ENCODE data around the gene LDLRAD3. TPM values are rescaled to one million over a fixed set of nuclear protein-coding genes. Genes with fewer than 3 reads are reported as not detected.
A peak's percentile ranks its signal among the peaks of the same experiment; 100 is the strongest.

LDLRAD3 gene
- total RNA-seq, 1 experiment from 2014 or later: 19.0 TPM

DNA sequence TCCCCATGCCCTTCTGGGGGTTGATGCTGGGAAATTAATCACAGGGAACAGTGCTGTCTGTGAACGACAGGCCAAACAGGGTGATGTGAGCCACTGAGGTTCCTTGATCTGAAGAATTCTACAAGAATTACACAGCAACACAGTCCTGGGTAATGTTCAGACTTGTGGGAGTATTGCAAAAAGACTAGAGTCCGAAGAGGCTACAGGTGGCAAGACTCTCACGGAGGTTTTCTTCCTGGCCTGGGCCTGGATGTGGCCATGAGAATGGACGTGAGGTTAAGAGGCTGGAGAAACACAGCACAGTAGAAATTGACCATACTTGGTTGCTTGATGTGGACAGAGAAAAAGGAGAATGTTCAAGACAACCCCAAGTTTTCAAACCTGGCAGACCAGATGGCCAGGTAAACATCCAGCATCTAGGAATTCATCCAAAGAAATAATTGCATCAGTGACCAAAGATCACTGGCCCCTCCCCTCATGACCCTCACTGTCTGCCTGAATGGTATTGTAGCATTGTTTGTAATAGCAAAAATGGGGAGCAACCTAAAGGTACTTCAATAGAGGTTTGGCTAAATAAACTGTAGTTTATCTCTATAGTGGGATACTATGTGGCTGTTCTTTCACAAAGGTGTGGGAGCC lies 274.5 kb downstream of the LDLRAD3 start:
- Histone ChIP-seq H3K4me3 (replicated peaks in 1 of 2; ENCODE audit: low read depth in 1 of 2, low read length in 2 of 2) (no peak overlapping the region), H3K36me3 (ENCODE audit: control insufficient read depth in 1 of 2, insufficient read depth in 2 of 2, low read length in 2 of 2) (no peaks in the 10 kb centered on the region), H3K9me2 (ENCODE audit: insufficient read depth) (no peaks in the 10 kb centered on the region), H4K20me1 (ENCODE audit: insufficient read depth) (no peaks in the 10 kb centered on the region), H3K27ac (ENCODE audit: low read depth, low read length) (no peak overlapping the region), H3K27me3 (ENCODE audit: insufficient read depth, low read length) (no peaks in the 10 kb centered on the region), H3K9me3 (ENCODE audit: control insufficient read depth in 1 of 2, insufficient read depth in 1 of 2, low read depth in 1 of 2, low read length in 2 of 2) (peaks cover 0 to 4% of the 10 kb centered on the region in 2 experiments; a peak in 1 of 4 replicates), H3K4me2 (ENCODE audit: low read length) (no peak overlapping the region), H2AFZ (ENCODE audit: low read depth, low read length, poor library complexity, severe bottlenecking) (no peak overlapping the region), H3K4me1 (ENCODE audit: control insufficient read depth in 1 of 2, insufficient read depth in 2 of 2, low read length in 2 of 2) (peaks cover 7 to 17% of the 10 kb centered on the region in 2 experiments; a peak in 3 of 4 replicates), H3K9ac (ENCODE audit: low read length) (no peak overlapping the region), H3K79me2 (ENCODE audit: insufficient read depth, low read length) (no peaks in the 10 kb centered on the region)
- ChIA-PET RAD21 (ENCODE audit: low non-redundant PET in 1 of 2, low total read pairs in 2 of 2, uncharacterized antibody in 2 of 2, unreplicated experiment in 2 of 2) (no interaction called here), POLR2A (no interaction called here), CTCF (no interaction called here)
- intact Hi-C loops (cut with micrococcal nuclease): no loop called here
- TF ChIP-seq CBX3 (IDR thresholded peaks at IDR 0.05; ENCODE audit: low read depth): no peak
- TF ChIP-seq SIN3A (IDR thresholded peaks at IDR 0.05; ENCODE audit: low read depth): no peak
- no peak for DNase-seq (ENCODE audit: low read depth, low spot score)
- no TSS peak for BruUV-seq (replicated peaks)
- ATAC-seq: no peak

GRCh38 chr11:36219996-36220395 lies 276.1 kb downstream of the LDLRAD3 start:
- ChIA-PET RAD21 (ENCODE audit: low non-redundant PET in 1 of 2, low total read pairs in 2 of 2, uncharacterized antibody in 2 of 2, unreplicated experiment in 2 of 2) (no interaction called here), CTCF (no interaction called here)
- intact Hi-C loops (cut with micrococcal nuclease): no loop called here

More at GRCh38 chr11:36219996-36220395, 276.1 kb downstream of the LDLRAD3 start:
- H3K36me3 ChIP-seq (ENCODE audit: control insufficient read depth in 1 of 2, insufficient read depth in 2 of 2, low read length in 2 of 2): no peaks in the 10 kb centered on the region
- POLR2A ChIA-PET: no interaction called here
- H3K4me3 ChIP-seq (replicated peaks in 1 of 2; ENCODE audit: low read depth in 1 of 2, low read length in 2 of 2): no peak overlapping the region
- no peak overlapping the region for H3K4me2 ChIP-seq (ENCODE audit: low read length)
- H3K9me2 ChIP-seq (ENCODE audit: insufficient read depth): no peaks in the 10 kb centered on the region
- peaks cover 0 to 2% of the 10 kb centered on the region in 2 experiments; a peak in 2 of 4 replicates for H3K4me1 ChIP-seq (ENCODE audit: control insufficient read depth in 1 of 2, insufficient read depth in 2 of 2, low read length in 2 of 2)
- H3K79me2 ChIP-seq (ENCODE audit: insufficient read depth, low read length): no peaks in the 10 kb centered on the region
- DNase-seq (ENCODE audit: low read depth, low spot score) (no peak), ATAC-seq (no peak)
- no peak overlapping the region for H3K9ac ChIP-seq (ENCODE audit: low read length)
- H4K20me1 ChIP-seq (ENCODE audit: insufficient read depth): no peaks in the 10 kb centered on the region
- no peak overlapping the region for H2AFZ ChIP-seq (ENCODE audit: low read depth, low read length, poor library complexity, severe bottlenecking)
- peaks cover 0 to 4% of the 10 kb centered on the region in 2 experiments; a peak in 1 of 4 replicates for H3K9me3 ChIP-seq (ENCODE audit: control insufficient read depth in 1 of 2, insufficient read depth in 1 of 2, low read depth in 1 of 2, low read length in 2 of 2)
- H3K27me3 ChIP-seq (ENCODE audit: insufficient read depth, low read length): no peaks in the 10 kb centered on the region
- H3K27ac ChIP-seq (ENCODE audit: low read depth, low read length): no peak overlapping the region
- TF ChIP-seq EZH2 (IDR thresholded peaks at IDR 0.05) (no peak), ZNF274 (IDR thresholded peaks at IDR 0.05; ENCODE audit: low read depth, low read length) (no peak), CBX3 (IDR thresholded peaks at IDR 0.05; ENCODE audit: low read depth) (peak; percentile 67), RAD21 (IDR thresholded peaks at IDR 0.05; ENCODE audit: low read depth) (no peak), POLR2A (IDR thresholded peaks at IDR 0.05; ENCODE audit: borderline replicate concordance, extremely low read depth, insufficient read depth, insufficient read length) (no peak), SIN3A (IDR thresholded peaks at IDR 0.05; ENCODE audit: low read depth) (no peak), POLR2AphosphoS5 (IDR thresholded peaks at IDR 0.05; ENCODE audit: low read depth, low read length) (no peak)
- no TSS peak for BruUV-seq (replicated peaks)
